Activated CD8-positive, alpha-beta memory T cell treated with anti-CD3 and anti-CD28 coated beads for 36 hours (primary cell): ENCODE measurements around the gene EEF2. TPM values are rescaled to one million over a fixed set of nuclear protein-coding genes. Genes with fewer than 3 reads are reported as not detected.

Experiments
- CTCF ChIA-PET: fragments of 350-600 bp; sonication (Branson Sonifier 250); formaldehyde crosslinking; loops from one replicate; lab custom pipeline; 2021; ENCODE audit warnings: antibody characterized with exemption; lab: Charles Lee
- POLR2A ChIA-PET: fragments of 350-600 bp; sonication (Branson Sonifier 250); formaldehyde crosslinking; loops from one replicate; lab custom pipeline; 2021; ENCODE audit warnings: antibody characterized with exemption; lab: Charles Lee
- total RNA-seq, 2 experiments: library from RNA; stranded (reverse); gene quantifications; one replicate each; pipeline ENCODE4 v1.2.3, GENCODE V29; 2021

The EEF2 gene
- total RNA-seq, 2 experiments from 2014 or later = 3,176 to 3,180 TPM

GRCh38 chr19:3979674-3980352 lies 5.5 kb downstream of the EEF2 start:
- ChIA-PET POLR2A (interaction anchor here (0.5 to 7.7 kb wide), 3 partner anchors 8 to 21 kb away, joined by 7 to 64 read pairs (median 22); partner anchors contain the start of gene DAPK3), CTCF (interaction anchor here (0.9 kb wide), 1 partner anchor 9 kb away, joined by 3 read pairs; the partner anchor contains the start of gene DAPK3)

- POLR2A ChIA-PET = interaction anchor here (0.5 to 7.7 kb wide), 3 partner anchors 7 to 21 kb away, joined by 7 to 64 read pairs (median 22); partner anchors contain the start of gene DAPK3
- CTCF ChIA-PET = interaction anchor here (0.6 kb wide), 1 partner anchor 85 kb away, joined by 3 read pairs; no protein-coding TSS in a partner anchor
These were observed 6.0 kb downstream of the EEF2 start for GRCh38 chr19:3979289-3979673.

- CTCF ChIA-PET = no interaction called here
- POLR2A ChIA-PET = interaction anchor here (0.6 kb wide), 1 partner anchor 10 kb away, joined by 3 read pairs; no protein-coding TSS in a partner anchor
These were observed 7.1 kb downstream of the EEF2 start for GRCh38 chr19:3978145-3978544.

GRCh38 chr19:3977242-3978143 lies 7.8 kb downstream of the EEF2 start:
- ChIA-PET CTCF (no interaction called here), POLR2A (interaction anchor here (0.6 to 0.9 kb wide), 2 partner anchors 8 to 10 kb away, joined by 3 read pairs; partner anchors contain the start of gene EEF2)

GRCh38 chr19:3976495-3977241 lies 8.6 kb downstream of the EEF2 start:
- ChIA-PET POLR2A (interaction anchor here (0.9 to 1.9 kb wide), 2 partner anchors 8 to 9 kb away, joined by 3 to 6 read pairs; partner anchors contain the start of gene EEF2), CTCF (interaction anchor here (1.7 kb wide), 1 partner anchor 9 kb away, joined by 6 read pairs; the partner anchor contains the start of gene EEF2)

GRCh38 chr19:3975637-3976087 lies 9.6 kb downstream of the EEF2 start:
- ChIA-PET POLR2A (interaction anchor here (0.9 to 1.9 kb wide), 2 partner anchors 9 to 12 kb away, joined by 3 to 6 read pairs; no protein-coding TSS in a partner anchor), CTCF (interaction anchor here (0.7 to 1.7 kb wide), 5 partner anchors 8 to 441 kb away, joined by 3 to 6 read pairs (median 4); partner anchors contain the start of gene EEF2)

GRCh38 chr19:3975144-3975543 lies 10.1 kb downstream of the EEF2 start:
- POLR2A ChIA-PET = interaction anchor here (0.9 to 1.9 kb wide), 2 partner anchors 9 to 12 kb away, joined by 3 to 6 read pairs; no protein-coding TSS in a partner anchor
- CTCF ChIA-PET = interaction anchor here (0.7 to 1.7 kb wide), 5 partner anchors 9 to 441 kb away, joined by 3 to 6 read pairs (median 4); partner anchors contain the start of gene EEF2

- ChIA-PET CTCF (interaction anchor here (0.6 to 1.7 kb wide), 6 partner anchors 10 to 344 kb away, joined by 3 to 6 read pairs (median 4); partner anchors contain the start of genes CACTIN, EEF2 and MRPL54), POLR2A (interaction anchor here (0.6 to 3.2 kb wide), 6 partner anchors 12 to 944 kb away, joined by 3 to 64 read pairs (median 6); partner anchors contain the start of genes EEF2 and PIAS4)
These were observed 14.3 kb downstream of the EEF2 start, which contains the start of gene DAPK3 for GRCh38 chr19:3970808-3971598. Gene DAPK3, minus strand, starts transcription at chr19:3971099. Its CDS starts 1,364 bp downstream, at chr19:3969735.

- CTCF ChIA-PET = interaction anchor here (0.6 to 1.7 kb wide), 6 partner anchors 10 to 343 kb away, joined by 3 to 6 read pairs (median 4); partner anchors contain the start of genes CACTIN, EEF2 and MRPL54
- POLR2A ChIA-PET = interaction anchor here (0.6 to 3.2 kb wide), 3 partner anchors 12 to 944 kb away, joined by 3 to 64 read pairs (median 13); partner anchors contain the start of gene EEF2
These were observed 14.9 kb downstream of the EEF2 start for GRCh38 chr19:3970313-3970807.

- POLR2A ChIA-PET = interaction anchor here (1.8 kb wide), 1 partner anchor 15 kb away, joined by 7 read pairs; the partner anchor contains the start of gene EEF2
- CTCF ChIA-PET = interaction anchor here (0.5 to 0.9 kb wide), 2 partner anchors 18 to 944 kb away, joined by 4 read pairs; no protein-coding TSS in a partner anchor
These were observed 15.6 kb downstream of the EEF2 start for GRCh38 chr19:3969435-3970312.

GRCh38 chr19:3968556-3969434 lies 16.5 kb downstream of the EEF2 start:
- ChIA-PET CTCF (interaction anchor here (0.5 to 1.4 kb wide), 3 partner anchors 17 to 943 kb away, joined by 4 to 5 read pairs (median 4); partner anchors contain the start of gene EEF2), POLR2A (interaction anchor here (0.6 to 1.8 kb wide), 2 partner anchors 16 to 214 kb away, joined by 3 to 7 read pairs; partner anchors contain the start of gene EEF2)

GRCh38 chr19:3967983-3968382 lies 17.3 kb downstream of the EEF2 start:
- ChIA-PET CTCF (interaction anchor here (1.4 kb wide), 1 partner anchor 18 kb away, joined by 5 read pairs; the partner anchor contains the start of gene EEF2), POLR2A (interaction anchor here (1.8 kb wide), 1 partner anchor 17 kb away, joined by 7 read pairs; the partner anchor contains the start of gene EEF2)

GRCh38 chr19:3966051-3967017 lies 18.9 kb downstream of the EEF2 start:
- ChIA-PET CTCF (no interaction called here), POLR2A (interaction anchor here (0.6 kb wide), 2 partner anchors 91 to 143 kb away, joined by 3 to 5 read pairs; no protein-coding TSS in a partner anchor)
